ENCODE data around the gene PRKCE.

PRKCE gene

DNA sequence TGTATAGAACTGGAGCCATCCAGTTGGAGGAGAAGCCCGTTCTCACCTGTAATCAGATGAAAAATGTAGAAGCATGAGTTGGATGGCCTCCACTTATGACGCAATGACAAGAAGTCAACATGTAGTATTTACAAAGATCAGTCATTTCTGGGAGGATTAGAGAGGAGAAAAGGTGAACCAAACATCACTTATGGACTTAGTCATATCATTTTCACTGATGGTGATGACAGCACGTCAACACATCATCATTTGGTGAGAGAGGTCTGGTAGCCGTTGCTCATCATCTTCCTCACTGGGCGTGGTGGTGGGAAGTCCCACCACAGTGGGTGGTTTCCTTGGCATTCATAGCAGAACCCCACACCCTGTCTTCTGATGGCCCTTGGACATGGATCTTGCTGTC lies 381.5 kb downstream of the PRKCE start:
- peak; percentile 49 for DNase-seq

DNA sequence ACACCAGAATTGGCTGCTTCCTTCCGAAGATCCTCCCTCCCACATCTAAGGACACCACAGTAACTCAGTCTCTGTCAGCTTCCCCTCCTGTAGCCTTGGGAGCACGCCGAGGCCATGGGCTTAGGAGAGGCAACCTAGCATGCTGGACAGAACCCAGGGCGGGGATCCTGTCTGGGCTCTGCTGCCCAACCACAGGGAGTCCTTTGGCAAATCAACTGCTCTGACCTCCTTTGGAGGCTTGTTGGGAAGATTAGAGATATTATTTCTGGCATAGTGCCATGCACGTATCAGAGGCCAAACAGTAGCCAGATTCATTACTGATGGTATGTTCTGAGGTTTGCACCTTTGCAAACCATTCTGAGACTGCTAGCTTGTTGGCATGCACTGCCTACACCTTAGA lies 383.1 kb downstream of the PRKCE start:
- DNase-seq: peak; percentile 44

DNA sequence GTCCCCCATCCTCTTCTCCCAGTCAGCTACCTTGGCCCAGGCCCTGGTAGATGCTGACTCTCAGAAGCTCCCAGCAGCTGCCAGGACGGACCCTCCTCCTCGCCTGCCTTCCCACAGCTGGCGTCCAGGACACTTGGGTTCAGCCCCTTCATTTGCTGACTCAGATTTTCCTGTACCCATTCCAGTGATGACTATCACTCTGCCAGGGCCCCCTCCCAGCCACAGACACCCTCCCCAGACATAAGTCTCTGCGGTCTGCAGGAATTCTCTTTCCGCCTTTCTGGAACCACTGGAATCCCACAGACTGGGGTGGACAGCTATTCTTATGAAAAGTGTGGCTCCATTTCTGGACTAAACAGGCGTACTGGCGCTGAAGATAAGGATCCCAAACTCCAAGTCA lies 385.5 kb downstream of the PRKCE start:
- peak; percentile 97 for DNase-seq

DNA sequence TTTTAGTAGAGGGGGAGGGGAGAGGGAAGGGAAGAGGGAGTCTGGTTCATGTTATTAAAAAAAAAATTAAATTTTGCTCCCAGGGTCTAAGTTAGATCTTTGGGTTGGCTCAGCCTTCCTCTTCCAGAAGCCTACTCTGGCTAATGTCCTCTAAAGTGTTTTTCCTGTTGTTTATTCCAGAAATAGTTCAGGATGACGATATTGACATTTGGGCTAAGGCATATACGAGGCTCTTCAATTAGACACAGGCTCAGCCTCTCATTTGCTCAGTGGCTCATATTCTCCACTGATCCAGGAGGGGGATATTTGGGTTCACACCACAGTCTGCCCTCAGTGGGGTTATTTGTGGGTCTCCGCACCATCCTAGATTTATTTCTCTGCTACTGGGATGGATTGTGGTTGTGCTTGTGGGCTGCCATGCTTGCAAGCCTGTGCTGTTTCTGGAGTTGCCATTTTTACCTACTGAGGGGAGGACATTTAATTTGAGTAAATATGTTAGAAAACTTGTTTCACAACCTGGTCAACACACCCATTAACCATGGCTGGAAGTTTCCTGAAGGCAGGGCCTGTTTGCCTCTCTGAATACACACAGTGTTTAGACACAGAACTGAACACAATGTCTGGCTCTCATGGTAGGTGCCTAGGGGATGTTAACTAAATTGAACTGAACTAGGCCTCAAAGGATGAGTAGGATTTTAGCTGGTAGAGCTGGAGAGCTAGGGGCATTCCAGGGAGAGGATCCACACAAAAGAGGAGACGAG lies 388.2 kb downstream of the PRKCE start:
- no peak for DNase-seq

DNA sequence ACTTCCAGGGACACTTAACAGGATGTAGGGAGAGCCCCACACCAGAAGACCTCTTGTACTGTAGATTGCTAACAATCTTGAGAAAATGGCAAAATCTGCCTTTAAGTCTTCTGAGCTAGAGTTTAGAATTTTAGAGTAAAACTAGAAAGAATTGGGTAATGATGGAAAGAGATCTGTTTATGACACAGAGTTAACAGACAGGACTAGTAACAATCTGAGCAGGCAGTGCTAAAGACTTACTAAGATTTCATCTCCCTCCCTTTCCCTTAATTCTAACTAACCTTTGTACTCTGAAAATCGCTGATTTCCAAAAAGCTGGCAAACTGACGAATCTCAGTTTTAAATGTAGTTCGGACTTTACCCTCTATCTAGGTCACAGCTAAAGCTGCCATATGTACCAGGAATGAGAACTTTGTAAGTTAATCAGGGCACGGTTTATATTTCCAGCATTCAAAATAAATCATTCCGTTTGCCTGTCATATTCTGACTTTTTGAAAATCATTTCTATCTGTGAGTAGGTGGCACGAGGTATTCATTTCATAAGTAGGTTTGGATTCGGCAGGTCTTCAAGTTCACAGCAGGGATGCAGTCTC lies 389.2 kb downstream of the PRKCE start:
- no peak for DNase-seq

DNA sequence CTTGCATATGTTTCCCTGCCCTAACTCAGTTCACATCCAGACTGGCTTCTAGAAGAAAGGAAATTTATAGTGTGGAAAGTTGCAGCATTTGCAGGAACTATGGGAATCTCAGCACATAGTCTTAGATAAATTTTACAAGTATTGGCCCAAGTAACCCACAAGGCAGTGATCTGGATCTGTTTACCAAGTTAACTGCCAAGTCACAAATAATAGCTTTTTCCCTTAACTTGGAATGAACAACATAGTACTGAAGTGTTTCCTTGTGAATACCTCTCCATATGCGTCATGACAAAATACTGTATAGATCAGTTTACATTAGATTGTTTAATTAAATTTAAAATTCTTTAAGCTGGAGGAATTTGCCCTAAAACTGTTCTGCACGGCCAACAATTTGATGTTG lies 390.0 kb downstream of the PRKCE start:
- DNase-seq: peak; percentile 31

DNA sequence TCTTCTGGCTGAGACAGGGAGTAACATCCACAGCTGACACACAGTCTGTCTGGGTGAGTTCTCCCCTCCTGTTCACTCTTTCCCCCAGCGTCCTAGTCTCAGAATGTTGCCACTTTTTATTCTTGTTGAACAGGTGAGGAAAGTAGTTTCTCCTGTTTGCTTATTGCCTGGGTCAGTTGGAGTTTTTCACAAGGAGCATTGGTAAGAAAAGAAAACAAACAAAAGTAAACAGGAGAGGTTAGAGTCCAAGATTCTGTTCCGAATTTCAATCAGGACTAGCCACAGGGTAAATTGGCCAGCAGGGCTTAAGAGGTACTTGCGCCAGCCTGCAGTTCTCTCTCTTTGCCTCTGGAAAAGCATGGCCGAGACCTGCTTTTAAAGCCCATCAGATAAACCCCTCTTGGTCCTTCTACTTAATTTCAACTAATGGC lies 390.7 kb downstream of the PRKCE start:
- DNase-seq: no peak

DNA sequence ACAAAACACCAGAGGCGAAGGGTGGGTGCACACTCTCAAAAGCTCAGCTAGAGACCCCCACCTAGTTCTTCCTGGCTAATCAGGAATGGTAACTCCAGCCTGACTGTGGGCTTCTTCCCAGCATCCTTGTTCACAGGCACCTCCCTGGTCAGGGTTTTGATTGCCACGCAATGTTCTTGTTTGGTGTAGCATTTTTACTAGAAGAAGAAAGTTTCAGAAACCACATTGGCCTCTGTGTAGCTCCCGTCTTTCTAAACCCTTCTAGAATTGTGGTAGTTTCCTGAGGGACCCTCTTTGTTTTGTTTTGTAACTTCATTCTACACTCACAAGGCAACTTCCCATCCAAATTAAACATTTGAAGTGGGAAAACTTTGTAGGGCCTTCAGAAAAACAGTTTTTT lies 391.2 kb downstream of the PRKCE start:
- no peak for DNase-seq

DNA sequence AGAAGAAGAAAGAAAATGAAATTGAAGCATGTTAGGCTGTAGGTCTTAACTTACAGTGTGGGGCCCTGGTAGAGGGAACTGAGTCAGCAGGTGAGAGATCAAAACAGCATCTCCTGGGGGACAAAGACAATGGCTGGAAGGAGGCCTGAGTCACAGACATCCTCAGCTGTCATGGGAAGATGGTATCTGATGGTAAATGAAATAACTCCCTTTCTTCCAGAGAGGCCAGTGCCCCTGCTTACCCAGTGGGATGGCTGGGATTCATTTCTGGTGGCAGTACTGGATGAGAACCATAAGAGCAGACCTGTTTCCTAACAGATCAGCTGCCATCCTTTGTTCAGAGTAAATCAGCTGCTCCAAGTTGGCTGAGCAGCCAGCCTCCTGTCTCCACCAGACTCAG lies 394.4 kb downstream of the PRKCE start:
- no peak for DNase-seq

DNA sequence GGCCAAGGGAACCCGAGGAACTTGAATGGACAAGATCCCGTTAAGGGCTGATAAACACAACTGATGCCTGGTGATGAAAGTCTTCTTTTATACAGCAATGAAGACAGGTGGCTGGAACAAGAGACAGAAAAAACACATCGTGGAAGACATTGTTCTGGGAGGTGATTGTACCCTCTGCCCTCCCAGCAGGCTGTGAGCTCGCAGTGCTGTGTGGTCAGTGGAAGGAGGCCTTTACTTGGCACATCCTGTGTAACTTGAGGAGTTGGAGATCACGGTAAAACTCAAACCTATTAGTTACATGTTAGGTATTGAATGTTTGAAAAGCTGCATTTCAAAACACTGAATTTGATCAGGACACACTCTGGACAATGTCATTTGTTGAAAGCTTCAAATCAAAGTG lies 395.8 kb downstream of the PRKCE start:
- no peak for DNase-seq

DNA sequence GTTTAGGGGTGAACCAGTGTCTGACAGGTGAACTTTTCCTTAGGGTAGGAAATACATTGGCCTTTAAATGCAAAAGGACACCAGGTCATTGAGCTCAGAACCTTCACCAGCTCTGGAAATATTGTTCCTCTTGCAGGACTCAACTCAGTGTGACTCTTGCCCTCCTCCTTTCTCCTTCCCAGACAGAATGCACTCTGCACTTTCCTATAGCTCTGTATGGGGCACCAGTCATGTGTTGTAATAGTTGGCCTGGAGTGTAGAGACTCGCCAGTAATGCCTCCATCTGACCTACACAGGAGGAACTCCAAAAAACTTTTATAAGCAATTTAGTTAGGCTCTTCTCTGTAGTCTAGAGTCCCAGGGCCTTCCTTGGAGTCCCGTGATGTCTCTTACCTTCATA lies 397.2 kb downstream of the PRKCE start:
- no peak for DNase-seq

DNA sequence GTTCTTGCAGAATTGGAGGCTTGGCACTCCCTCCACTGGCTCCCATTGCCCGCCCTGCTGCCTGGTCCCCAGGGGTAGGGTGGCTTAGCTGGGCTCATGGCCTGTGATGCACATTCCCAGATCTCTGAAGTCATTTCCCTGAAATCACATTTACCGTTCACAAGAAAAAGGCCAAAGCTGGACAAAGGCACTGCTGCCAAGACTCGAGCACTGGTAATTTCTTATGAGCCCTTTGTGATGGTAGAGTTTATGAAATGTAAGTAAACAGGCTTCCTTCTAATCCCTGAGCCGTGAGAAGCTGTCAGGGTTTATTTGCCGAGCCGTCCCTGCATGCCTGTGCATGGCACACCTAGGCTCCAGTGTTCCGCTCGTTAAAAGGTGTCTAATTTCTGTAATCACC lies 398.6 kb downstream of the PRKCE start:
- DNase-seq: no peak

DNA sequence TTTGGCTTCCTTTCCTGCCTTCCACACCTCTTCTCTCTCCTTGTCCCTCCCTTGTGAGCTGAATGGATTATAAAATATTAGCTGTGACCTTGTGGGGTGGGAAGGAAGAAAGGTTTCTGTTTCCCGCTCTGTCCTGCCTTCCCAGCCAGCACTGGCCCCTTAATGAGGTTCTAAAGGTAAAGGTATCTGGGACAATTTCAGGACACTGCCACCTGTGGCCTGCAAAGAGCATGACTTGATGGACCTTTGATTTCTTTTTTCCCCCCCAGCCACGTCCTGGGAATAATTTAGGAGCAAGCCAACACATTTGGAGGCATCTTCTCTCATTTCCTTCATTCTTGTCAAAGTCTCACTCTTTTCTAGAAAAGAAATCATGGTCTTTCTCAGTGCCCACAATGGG lies 399.0 kb downstream of the PRKCE start:
- no peak for DNase-seq

DNA sequence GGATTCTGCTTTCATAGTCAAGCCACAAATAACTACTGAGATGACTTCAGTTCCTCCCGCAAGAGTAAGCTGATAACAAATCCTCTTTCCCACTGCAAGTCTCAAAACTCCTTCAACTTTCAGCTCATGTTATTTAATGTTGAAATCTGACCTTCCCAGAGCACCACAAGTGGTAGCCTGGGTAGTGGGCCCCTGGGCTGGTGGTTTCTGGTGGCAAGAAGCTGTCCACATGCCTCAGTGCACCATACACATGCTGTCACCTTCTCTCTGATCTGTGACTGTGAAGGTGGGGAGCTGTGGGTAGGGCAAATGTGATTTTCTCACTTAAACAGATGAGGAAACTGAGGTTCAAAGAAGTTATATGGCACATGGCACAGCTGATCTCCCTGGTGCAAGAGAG lies 399.6 kb downstream of the PRKCE start:
- DNase-seq: no peak

DNA sequence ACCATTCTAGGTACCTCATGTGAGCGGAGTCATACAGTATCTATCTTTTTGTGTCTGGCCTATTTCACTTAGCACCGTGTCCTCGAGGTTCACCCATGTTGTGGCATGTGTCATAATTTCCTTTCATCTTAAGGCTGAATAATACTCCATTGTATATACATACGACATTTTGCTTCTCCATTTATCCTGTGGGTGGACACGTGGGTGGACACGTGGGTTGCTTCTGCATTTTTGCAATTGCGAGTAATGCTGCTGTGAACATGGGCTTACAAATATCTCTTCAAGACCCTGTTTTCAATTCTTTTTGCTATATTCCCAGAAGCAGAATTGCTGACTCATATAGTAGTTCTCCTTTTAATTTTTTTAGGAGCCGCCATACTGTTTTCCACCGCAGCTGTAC lies 402.1 kb downstream of the PRKCE start:
- no peak for DNase-seq

DNA sequence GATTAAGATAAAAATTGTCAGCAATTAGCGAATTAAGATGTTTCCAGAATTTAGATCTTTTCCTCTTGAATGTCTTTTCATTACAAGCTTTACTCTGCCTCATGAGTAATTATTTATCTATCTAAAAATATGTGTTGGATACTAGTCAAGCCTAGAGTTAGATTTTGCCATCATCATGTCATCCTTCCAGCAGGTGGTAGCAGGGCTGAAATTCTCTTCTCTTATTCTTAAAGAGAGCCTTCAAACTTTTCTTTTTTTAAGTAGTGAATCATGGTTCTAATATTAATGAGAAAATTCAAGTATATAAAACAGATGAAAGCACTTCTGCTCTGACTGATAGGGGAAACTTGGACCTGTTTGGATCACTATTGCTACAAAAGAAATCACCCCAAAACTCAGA lies 405.1 kb downstream of the PRKCE start:
- DNase-seq: no peak

DNA sequence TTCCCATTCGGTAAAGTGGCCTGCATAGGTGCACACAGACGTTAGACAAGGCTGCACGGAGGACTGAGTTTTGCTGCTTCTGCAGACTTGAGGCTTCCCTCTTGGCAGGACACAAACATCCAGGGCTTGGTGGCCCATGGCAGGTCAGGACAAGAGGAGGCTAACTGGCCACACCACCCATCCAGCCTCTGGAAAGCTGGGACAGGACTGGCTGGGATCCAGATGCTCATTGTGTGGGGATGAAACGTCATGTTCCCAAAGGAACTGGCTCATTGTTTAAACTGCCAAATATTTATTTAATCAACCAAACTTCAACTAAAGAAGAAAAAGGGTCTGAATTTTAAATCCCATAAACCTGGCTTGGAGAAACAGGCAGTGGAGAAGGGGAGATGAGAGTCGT lies 406.7 kb downstream of the PRKCE start:
- DNase-seq: no peak

DNA sequence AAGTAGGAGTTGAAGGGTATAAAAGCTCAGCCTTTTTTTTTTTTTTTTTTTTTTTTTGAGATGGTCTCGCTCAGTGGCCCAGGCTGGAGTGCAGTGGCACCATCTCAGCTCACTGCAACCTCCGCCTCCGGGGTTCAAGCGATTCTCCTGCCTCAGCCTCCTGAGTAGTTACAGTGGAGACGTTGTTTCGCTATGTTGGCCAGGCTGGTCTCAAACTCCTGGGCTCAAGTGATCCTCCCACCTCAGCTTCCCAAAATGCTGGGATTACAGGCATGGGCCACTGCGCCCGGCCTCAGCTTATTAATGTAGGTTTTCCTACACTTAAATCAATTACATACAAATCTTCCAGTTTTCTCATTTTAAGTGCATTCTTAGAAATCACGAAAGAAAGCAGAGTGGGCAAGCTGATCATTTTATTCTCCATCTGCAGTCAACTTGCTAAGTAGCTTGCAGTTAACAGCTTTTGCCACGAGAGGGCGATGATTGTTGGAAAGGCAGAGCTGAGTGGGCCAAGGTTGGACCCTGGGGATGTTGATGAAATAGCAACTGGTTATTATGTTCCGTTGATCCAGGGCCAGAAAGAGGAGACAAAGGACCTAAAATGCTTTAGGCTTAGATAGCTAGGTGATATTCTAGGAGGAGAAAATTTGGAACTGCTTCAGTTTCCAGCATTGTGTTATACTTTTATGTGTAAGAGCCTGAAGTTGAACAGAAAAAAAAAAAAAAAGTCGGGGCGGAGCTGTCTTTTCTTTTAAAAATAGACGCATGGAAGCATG lies 411.4 kb downstream of the PRKCE start:
- peak; percentile 87 for DNase-seq

DNA sequence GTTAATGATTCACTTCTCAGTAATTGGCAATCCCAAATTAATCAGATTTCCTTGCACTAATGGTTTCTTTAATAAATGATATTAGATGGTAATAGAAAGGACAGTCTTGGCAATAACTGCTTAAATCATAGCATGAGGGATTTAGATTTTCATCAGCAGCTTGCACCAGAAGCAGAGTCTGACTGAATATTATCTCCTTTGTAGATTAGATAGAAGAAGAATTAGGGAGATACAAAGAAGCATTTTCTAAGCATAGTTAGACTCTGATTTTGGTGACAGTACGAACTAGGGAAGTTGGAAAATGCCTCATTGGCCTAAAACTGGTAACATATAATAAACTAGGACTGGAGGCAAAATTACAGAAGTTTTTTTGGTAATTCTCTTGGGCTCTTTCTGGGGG lies 412.9 kb downstream of the PRKCE start:
- no peak for DNase-seq

DNA sequence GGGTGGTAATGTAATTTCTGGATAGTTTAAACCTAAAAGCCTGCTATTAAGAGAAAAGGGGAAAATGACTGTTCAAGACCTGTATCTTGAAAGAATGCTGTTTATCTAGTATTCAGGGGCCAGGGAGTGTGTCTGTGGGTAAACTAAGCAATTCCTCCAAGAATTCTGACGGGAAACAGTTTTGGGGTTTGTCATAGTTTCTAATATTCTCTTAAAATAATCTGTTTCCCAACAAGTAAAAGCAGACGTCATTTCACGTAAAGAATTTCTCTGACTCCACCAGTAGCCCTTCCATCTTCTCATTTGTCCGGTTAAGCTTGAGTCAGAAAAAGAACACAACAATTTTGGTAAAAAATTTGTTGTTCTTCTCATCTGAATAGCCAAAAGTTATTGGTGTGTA lies 413.7 kb downstream of the PRKCE start:
- peak; percentile 61 for DNase-seq

DNA sequence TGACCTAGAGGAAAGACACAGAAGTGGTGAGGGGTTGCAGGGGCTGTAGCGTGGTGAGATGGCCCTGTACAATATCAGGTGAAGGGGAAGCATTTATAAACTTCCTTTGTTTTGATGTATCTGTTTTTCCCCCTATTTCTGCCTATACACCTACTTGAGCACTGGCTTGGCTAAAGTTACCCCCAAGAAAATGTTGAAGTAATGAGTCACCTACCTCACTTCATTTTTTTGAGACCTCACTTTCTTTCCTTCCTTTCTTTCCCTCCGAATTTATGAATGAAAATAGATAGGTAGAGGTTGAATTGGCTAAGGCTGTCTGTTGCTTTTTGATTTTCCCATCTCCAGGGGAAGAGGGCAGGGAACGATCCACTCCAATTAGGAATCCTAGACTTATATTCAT lies 414.6 kb downstream of the PRKCE start:
- DNase-seq: peak; percentile 51

DNA sequence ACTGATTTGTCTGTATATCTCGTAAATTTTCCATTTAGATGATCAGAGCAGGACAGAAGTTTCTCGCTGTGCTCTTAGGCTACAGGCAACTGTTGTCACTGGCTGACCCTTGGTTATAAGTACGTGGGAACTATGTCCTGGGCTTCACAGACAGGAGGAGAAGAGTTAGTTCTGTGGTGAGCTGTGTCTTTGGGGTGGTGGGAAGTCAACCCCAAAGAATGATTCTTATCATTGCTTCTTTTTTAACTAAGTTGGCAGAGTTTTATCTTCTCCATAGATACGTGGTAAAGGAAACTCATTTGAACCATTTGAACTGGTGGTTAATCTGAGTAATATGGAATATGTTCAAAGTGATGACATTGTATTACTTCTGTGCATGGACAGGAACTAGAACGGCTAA lies 415.1 kb downstream of the PRKCE start:
- peak; percentile 37 for DNase-seq

DNA sequence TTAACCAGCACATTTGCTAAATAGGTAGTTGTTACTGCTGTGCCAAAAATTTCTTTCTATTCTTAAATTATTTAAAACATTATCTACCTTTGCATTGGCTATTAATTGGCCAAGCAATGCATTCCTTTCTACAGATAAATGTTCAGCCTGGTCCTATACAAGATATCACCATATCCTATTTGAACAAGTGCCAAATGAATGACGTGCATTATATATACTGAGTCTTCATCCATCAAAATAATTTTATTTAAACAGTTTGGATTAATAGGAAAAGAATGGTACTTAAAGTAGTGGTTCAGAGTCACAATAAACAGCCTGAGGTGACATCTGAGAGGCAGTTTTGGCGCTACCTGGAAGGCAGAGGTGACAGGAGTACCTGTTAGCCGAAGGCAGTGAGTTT lies 415.6 kb downstream of the PRKCE start:
- no peak for DNase-seq

Measured in fibroblast of skin of right biceps (primary cell).